ENCODE measurements around the gene CEP250.

GRCh38 chr20:35551503-35551902 lies 96.1 kb downstream of the CEP250 start:
- TF ChIP-seq FOXM1 (IDR thresholded peaks at IDR 0.05; ENCODE audit: borderline replicate concordance) (no peak), ARNT (IDR thresholded peaks at IDR 0.05) (no peak), BHLHE40 (IDR thresholded peaks at IDR 0.05; ENCODE audit: borderline replicate concordance) (no peak)
